A549 (cell line): ENCODE results near the gene S100A12. TPM values are rescaled to one million over a fixed set of nuclear protein-coding genes. Genes with fewer than 3 reads are reported as not detected.

Source experiments
- polyA plus RNA-seq, 4 experiments: library from polyadenylated mRNA; depleted of rRNA in 3 of 4; stranded (reverse); fragments of >200 nt; fragmentation: RNase III in 1 of 4; extraction: RNeasy Plus Mini Kit Qiagen cat#74134 plus additional on column Dnase treatment in 1 of 4; gene quantifications; 2 replicates in 3 of 4; 3 replicates in 1 of 4; pipeline ENCODE4 v1.2.3, GENCODE V29; 2011 to 2017
- small RNA-seq, 6 experiments: library from RNA; depleted of rRNA; stranded (forward); fragments of <200 nt; gene quantifications; one replicate each; pipeline ENCODE3, GENCODE V24; 2012

Gene S100A12
- polyA plus RNA-seq, 2 of the 4 experiments (the other 2 are of a cell fraction): not detected

Small RNAs within 50 kb of the gene (small RNA-seq; reads per million reads assigned to genes)
- gene RNU6-160P: 0 reads per million in 6 experiments
- gene S100A15A: 0 reads per million in 6 experiments

Other genes with a start within 250 kb of the S100A12 start
- gene SPRR2G, start 224.7 kb downstream of the S100A12 start, polyA plus RNA-seq (2011; rRNA removed): not detected in 2 replicates
- not detected in 3 replicates for gene SPRR2G, start 224.7 kb downstream of the S100A12 start, polyA plus RNA-seq (2017; fragmentation: RNase III; extraction: RNeasy Plus Mini Kit Qiagen cat#74134 plus additional on column Dnase treatment)
- gene LELP1, start 172.2 kb downstream of the S100A12 start, polyA plus RNA-seq (2011; rRNA removed): not detected in 2 replicates
- not detected in 3 replicates for gene LELP1, start 172.2 kb downstream of the S100A12 start, polyA plus RNA-seq (2017; fragmentation: RNase III; extraction: RNeasy Plus Mini Kit Qiagen cat#74134 plus additional on column Dnase treatment)
- not detected in 2 replicates for gene PRR9, start 158.0 kb downstream of the S100A12 start, polyA plus RNA-seq (2011; rRNA removed)
- not detected in 3 replicates for gene PRR9, start 158.0 kb downstream of the S100A12 start, polyA plus RNA-seq (2017; fragmentation: RNase III; extraction: RNeasy Plus Mini Kit Qiagen cat#74134 plus additional on column Dnase treatment)
- not detected in 2 replicates for gene LORICRIN, start 115.9 kb downstream of the S100A12 start, polyA plus RNA-seq (2011; rRNA removed)
- not detected in 3 replicates for gene LORICRIN, start 115.9 kb downstream of the S100A12 start, polyA plus RNA-seq (2017; fragmentation: RNase III; extraction: RNeasy Plus Mini Kit Qiagen cat#74134 plus additional on column Dnase treatment)
- not detected in 2 replicates for gene PGLYRP3, start 62.7 kb downstream of the S100A12 start, polyA plus RNA-seq (2011; rRNA removed)
- gene PGLYRP3, start 62.7 kb downstream of the S100A12 start, polyA plus RNA-seq (2017; fragmentation: RNase III; extraction: RNeasy Plus Mini Kit Qiagen cat#74134 plus additional on column Dnase treatment): not detected in 3 replicates
- gene PGLYRP4, start 26.8 kb downstream of the S100A12 start, polyA plus RNA-seq (2011; rRNA removed): not detected in 2 replicates
- gene PGLYRP4, start 26.8 kb downstream of the S100A12 start, polyA plus RNA-seq (2017; fragmentation: RNase III; extraction: RNeasy Plus Mini Kit Qiagen cat#74134 plus additional on column Dnase treatment): not detected in 3 replicates
- 0.86 and 0.90 TPM in 2 replicates for gene S100A9, start 17.8 kb downstream of the S100A12 start, polyA plus RNA-seq (2011; rRNA removed)
- 1.7 to 4.6 TPM (median 3.1 TPM) in 3 replicates for gene S100A9, start 17.8 kb downstream of the S100A12 start, polyA plus RNA-seq (2017; fragmentation: RNase III; extraction: RNeasy Plus Mini Kit Qiagen cat#74134 plus additional on column Dnase treatment)
- gene S100A8, start 15.5 kb upstream of the S100A12 start, polyA plus RNA-seq (2011; rRNA removed): not detected in 2 replicates
- not detected in 3 replicates for gene S100A8, start 15.5 kb upstream of the S100A12 start, polyA plus RNA-seq (2017; fragmentation: RNase III; extraction: RNeasy Plus Mini Kit Qiagen cat#74134 plus additional on column Dnase treatment)
- not detected in 2 replicates for gene S100A7A, start 40.9 kb upstream of the S100A12 start, polyA plus RNA-seq (2011; rRNA removed)
- gene S100A7A, start 40.9 kb upstream of the S100A12 start, polyA plus RNA-seq (2017; fragmentation: RNase III; extraction: RNeasy Plus Mini Kit Qiagen cat#74134 plus additional on column Dnase treatment): not detected in 3 replicates
- gene S100A7, start 85.0 kb upstream of the S100A12 start, polyA plus RNA-seq (2011; rRNA removed): not detected in 2 replicates
- gene S100A7, start 85.0 kb upstream of the S100A12 start, polyA plus RNA-seq (2017; fragmentation: RNase III; extraction: RNeasy Plus Mini Kit Qiagen cat#74134 plus additional on column Dnase treatment): not detected in 3 replicates
- gene S100A6, start 160.4 kb upstream of the S100A12 start, polyA plus RNA-seq (2011; rRNA removed): 898 and 1,226 TPM in 2 replicates
- 2,810 to 4,567 TPM (median 3,552 TPM) in 3 replicates for gene S100A6, start 160.4 kb upstream of the S100A12 start, polyA plus RNA-seq (2017; fragmentation: RNase III; extraction: RNeasy Plus Mini Kit Qiagen cat#74134 plus additional on column Dnase treatment)
- 0.48 and 0.68 TPM in 2 replicates for gene S100A5, start 165.3 kb upstream of the S100A12 start, polyA plus RNA-seq (2011; rRNA removed)
- 0.17 to 0.57 TPM (median 0.45 TPM) in 3 replicates for gene S100A5, start 165.3 kb upstream of the S100A12 start, polyA plus RNA-seq (2017; fragmentation: RNase III; extraction: RNeasy Plus Mini Kit Qiagen cat#74134 plus additional on column Dnase treatment)
- 590 and 814 TPM in 2 replicates for gene S100A4, start 170.2 kb upstream of the S100A12 start, polyA plus RNA-seq (2011; rRNA removed)
- gene S100A4, start 170.2 kb upstream of the S100A12 start, polyA plus RNA-seq (2017; fragmentation: RNase III; extraction: RNeasy Plus Mini Kit Qiagen cat#74134 plus additional on column Dnase treatment): 2,180 to 3,189 TPM (median 2,584 TPM) in 3 replicates
- gene S100A3, start 173.6 kb upstream of the S100A12 start, polyA plus RNA-seq (2011; rRNA removed): 25.0 and 25.4 TPM in 2 replicates
- 71.1 to 88.9 TPM (median 74.0 TPM) in 3 replicates for gene S100A3, start 173.6 kb upstream of the S100A12 start, polyA plus RNA-seq (2017; fragmentation: RNase III; extraction: RNeasy Plus Mini Kit Qiagen cat#74134 plus additional on column Dnase treatment)
- gene S100A2, start 190.2 kb upstream of the S100A12 start, polyA plus RNA-seq (2011; rRNA removed): 5.1 and 6.0 TPM in 2 replicates
- 13.4 to 19.5 TPM (median 15.9 TPM) in 3 replicates for gene S100A2, start 190.2 kb upstream of the S100A12 start, polyA plus RNA-seq (2017; fragmentation: RNase III; extraction: RNeasy Plus Mini Kit Qiagen cat#74134 plus additional on column Dnase treatment)
- gene S100A16, start 237.5 kb upstream of the S100A12 start, polyA plus RNA-seq (2011; rRNA removed): 270 and 294 TPM in 2 replicates
- 259 to 298 TPM (median 290 TPM) in 3 replicates for gene S100A16, start 237.5 kb upstream of the S100A12 start, polyA plus RNA-seq (2017; fragmentation: RNase III; extraction: RNeasy Plus Mini Kit Qiagen cat#74134 plus additional on column Dnase treatment)
- gene S100A14, start 240.7 kb upstream of the S100A12 start, polyA plus RNA-seq (2011; rRNA removed): 0.21 and 0.65 TPM in 2 replicates
- gene S100A14, start 240.7 kb upstream of the S100A12 start, polyA plus RNA-seq (2017; fragmentation: RNase III; extraction: RNeasy Plus Mini Kit Qiagen cat#74134 plus additional on column Dnase treatment): 0.16 to 0.21 TPM (median 0.21 TPM) in 3 replicates